IMR-90 (cell line): ENCODE measurements around the gene LPO. TPM values are rescaled to one million over a fixed set of nuclear protein-coding genes. Genes with fewer than 3 reads are reported as not detected.

Source experiments
- ATAC-seq: fragments of 200-7000 bp; cut with Tn5 transposase; 2 replicates; pipeline ENCODE4 v1.9.1; 2020; ENCODE audit warnings: low read depth, mild to moderate bottlenecking, moderate library complexity
- BruUV-seq: library from RNA; stranded (reverse); fragments of 400-500 nt; replicated peaks from 2 replicates; lab custom pipeline; 2021; lab: Mats Ljungman, UMichigan
- CTCF ChIA-PET: fragments of 300-600 bp; formaldehyde crosslinking; extraction: SDS; loops from one replicate; lab custom pipeline; 2021; ENCODE audit warnings: antibody characterized with exemption; lab: Yijun Ruan, JAX
- POLR2A ChIA-PET: fragments of 300-600 bp; sonication (Branson Sonifier 250); formaldehyde crosslinking; loops from one replicate; lab custom pipeline; 2022; ENCODE audit warnings: antibody characterized with exemption; ENCODE audit not compliant: unreplicated experiment; lab: Charles Lee
- DNase-seq: peaks from one replicate; pipeline ENCODE4 v3.0.0; 2013
- H2AFZ ChIP-seq: replicated peaks from 2 replicates; pipeline ENCODE3; 2013; ENCODE audit warnings: low read length, mild to moderate bottlenecking; ENCODE audit not compliant: poor library complexity
- H2AK5ac ChIP-seq: 2 replicates; pipeline ENCODE4 v1.6.1; 2013; ENCODE audit warnings: low read depth, low read length, inconsistent platforms
- H2AK9ac ChIP-seq: replicated peaks from 2 replicates; pipeline ENCODE3; 2013; ENCODE audit warnings: mild to moderate bottlenecking, low read depth, low read length, moderate library complexity; ENCODE audit not compliant: poor library complexity
- H2BK120ac ChIP-seq: 2 replicates; pipeline ENCODE4 v1.6.1; 2013; ENCODE audit warnings: low read depth, low read length, inconsistent platforms
- H2BK15ac ChIP-seq: 3 replicates; pipeline ENCODE4 v1.6.1; 2013; ENCODE audit warnings: low read depth, low read length, inconsistent platforms
- H2BK20ac ChIP-seq: 2 replicates; pipeline ENCODE4 v1.6.1; 2013; ENCODE audit warnings: low read depth, mild to moderate bottlenecking, inconsistent platforms, low read length, moderate library complexity
- H2BK5ac ChIP-seq: 2 replicates; pipeline ENCODE4 v1.6.1; 2013; ENCODE audit warnings: mild to moderate bottlenecking, low read depth, low read length, inconsistent platforms; ENCODE audit not compliant: poor library complexity, severe bottlenecking
- H3K14ac ChIP-seq: replicated peaks from 2 replicates; pipeline ENCODE4 v1.6.1; 2013; ENCODE audit warnings: low read depth, low read length, inconsistent platforms
- H3K18ac ChIP-seq: 2 replicates; pipeline ENCODE4 v1.6.1; 2013; ENCODE audit warnings: low read depth, low read length, control low read depth
- H3K23ac ChIP-seq: 2 replicates; pipeline ENCODE4 v1.6.1; 2013; ENCODE audit warnings: low read depth, low read length, inconsistent platforms
- H3K27ac ChIP-seq: 2 replicates; pipeline ENCODE4 v1.5.1; 2013; ENCODE audit warnings: mild to moderate bottlenecking, control low read depth, low read length; ENCODE audit not compliant: insufficient read depth
- H3K27me3 ChIP-seq: 2 replicates; pipeline ENCODE4 v1.6.1; 2013; ENCODE audit warnings: low read length; ENCODE audit not compliant: control insufficient read depth, insufficient read depth
- H3K36me3 ChIP-seq: 2 replicates; pipeline ENCODE4 v1.6.1; 2013; ENCODE audit warnings: low read length, mixed read lengths; ENCODE audit not compliant: control insufficient read depth, insufficient read depth
- H3K4ac ChIP-seq: 2 replicates; pipeline ENCODE4 v1.6.1; 2013; ENCODE audit warnings: low read depth, low read length, inconsistent platforms
- H3K4me1 ChIP-seq: 2 replicates; pipeline ENCODE4 v1.6.1; 2013; ENCODE audit warnings: low read length, mixed read lengths; ENCODE audit not compliant: control insufficient read depth, insufficient read depth
- H3K4me2 ChIP-seq: 2 replicates; pipeline ENCODE4 v1.6.1; 2013; ENCODE audit warnings: low read depth, mild to moderate bottlenecking, control low read depth, low read length, moderate library complexity
- H3K4me3 ChIP-seq: 2 replicates; pipeline ENCODE4 v1.5.1; 2013; ENCODE audit warnings: low read depth, mild to moderate bottlenecking, control low read depth, low read length, moderate library complexity; ENCODE audit not compliant: insufficient read depth
- H3K56ac ChIP-seq: 2 replicates; pipeline ENCODE4 v1.6.1; 2013; ENCODE audit warnings: low read length, inconsistent platforms; ENCODE audit not compliant: insufficient read depth; ENCODE audit errors: extremely low read depth
- H3K79me1 ChIP-seq, 2 experiments: 2 replicates each; pipeline ENCODE4 v1.6.1; 2013; ENCODE audit warnings: low read length in 2 of 2, inconsistent platforms in 1 of 2, low read depth in 1 of 2
- H3K9ac ChIP-seq: 2 replicates; pipeline ENCODE4 v1.6.1; 2013; ENCODE audit warnings: low read depth, low read length, control low read depth
- H3K9me1 ChIP-seq: 2 replicates; pipeline ENCODE4 v1.6.1; 2013; ENCODE audit warnings: low read length, inconsistent platforms; ENCODE audit not compliant: insufficient read depth
- H3K9me3 ChIP-seq: 2 replicates; pipeline ENCODE4 v1.6.1; 2013; ENCODE audit warnings: low read length; ENCODE audit not compliant: control insufficient read depth, insufficient read depth
- H4K20me1 ChIP-seq: 2 replicates; pipeline ENCODE4 v1.6.1; 2013; ENCODE audit warnings: low read length, inconsistent platforms; ENCODE audit not compliant: insufficient read depth
- H4K5ac ChIP-seq: 2 replicates; pipeline ENCODE4 v1.6.1; 2013; ENCODE audit warnings: mild to moderate bottlenecking, low read depth, low read length, control low read depth
- H4K8ac ChIP-seq, 2 experiments: 2 replicates each; pipeline ENCODE4 v1.6.1; 2013; ENCODE audit warnings: low read depth in 2 of 2, low read length in 2 of 2, control low read depth in 1 of 2, inconsistent platforms in 1 of 2
- H4K91ac ChIP-seq: 2 replicates; pipeline ENCODE4 v1.6.1; 2013; ENCODE audit warnings: low read depth, low read length, inconsistent platforms; ENCODE audit not compliant: insufficient read depth
- FOS ChIP-seq: fragments of 150-350 bp; IDR thresholded peaks from 2 replicates; pipeline ENCODE4 v1.6.1; 2016; ENCODE audit warnings: low read depth, low read length
- MAZ ChIP-seq: IDR thresholded peaks from 2 replicates; pipeline ENCODE4 v1.6.1; 2012; ENCODE audit warnings: low read depth, mild to moderate bottlenecking, low read length, improper control_type of control experiment, moderate library complexity, borderline replicate concordance
- MXI1 ChIP-seq: IDR thresholded peaks from 2 replicates; pipeline ENCODE4 v1.6.1; 2012; ENCODE audit warnings: low read depth, mild to moderate bottlenecking, low read length, moderate library complexity, borderline replicate concordance
- RAD21 ChIP-seq: IDR thresholded peaks from 2 replicates; pipeline ENCODE4 v1.6.1; 2012; ENCODE audit warnings: low read length, improper control_type of control experiment
- SMC3 ChIP-seq: fragments of 150-350 bp; IDR thresholded peaks from 2 replicates; pipeline ENCODE4 v1.6.1; 2016; ENCODE audit warnings: low read depth, mild to moderate bottlenecking, antibody characterized with exemption, low read length, moderate library complexity
- WGBS, 2 experiments: methylation state at CpG; one replicate each; pipeline versions ENCODE4 v1.1.5 to v1.1.7; 2013; ENCODE audit warnings: missing lambda C conversion rate in 2 of 2; ENCODE audit not compliant: insufficient read length in 1 of 2; ENCODE audit errors: extremely low coverage in 2 of 2; 5-methylcytosine and 5-hydroxymethylcytosine counted together
- dilution Hi-C: fragments of 300-500 bp; cut with HindIII; formaldehyde crosslinking; loops from one replicate; pipeline ENCODE4 v1.14.3; 2018; ENCODE audit warnings: low sequenced_read_pairs; ENCODE audit not compliant: unreplicated experiment
- in situ Hi-C: fragments of 300-500 bp; cut with MboI; formaldehyde crosslinking; loops from 3 replicates; pipeline ENCODE4 v1.14.3; 2019; ENCODE audit warnings: low sequenced_read_pairs, inconsistent platforms, mixed read lengths
- intact Hi-C: fragments of 100-400 bp; cut with micrococcal nuclease; formaldehyde crosslinking; loops from 2 replicates; pipeline ENCODE4 v1.10.0; 2022
- polyA plus RNA-seq, 3 experiments: library from polyadenylated mRNA; depleted of rRNA; stranded (reverse); fragments of >200 nt; gene quantifications; 2 replicates each; pipeline ENCODE4 v1.2.3, GENCODE V29; 2012; ENCODE audit warnings: low replicate concordance in 1 of 3
- total RNA-seq: library from RNA; depleted of rRNA; stranded (reverse); fragments of >200 nt; gene quantifications from 2 replicates; pipeline ENCODE4 v1.2.3, GENCODE V29; 2012
- TF ChIP-seq, protein P1 (sequence below): conservative IDR thresholded peaks from 2 replicates; pipeline ENCODE4 v1.5.1; 2012; ENCODE audit warnings: mild to moderate bottlenecking, low read depth, low read length, improper control_type of control experiment

The LPO gene
- total and polyA plus RNA-seq, 2 of the 4 experiments (the other 2 are of a cell fraction) = not detected

DNA sequence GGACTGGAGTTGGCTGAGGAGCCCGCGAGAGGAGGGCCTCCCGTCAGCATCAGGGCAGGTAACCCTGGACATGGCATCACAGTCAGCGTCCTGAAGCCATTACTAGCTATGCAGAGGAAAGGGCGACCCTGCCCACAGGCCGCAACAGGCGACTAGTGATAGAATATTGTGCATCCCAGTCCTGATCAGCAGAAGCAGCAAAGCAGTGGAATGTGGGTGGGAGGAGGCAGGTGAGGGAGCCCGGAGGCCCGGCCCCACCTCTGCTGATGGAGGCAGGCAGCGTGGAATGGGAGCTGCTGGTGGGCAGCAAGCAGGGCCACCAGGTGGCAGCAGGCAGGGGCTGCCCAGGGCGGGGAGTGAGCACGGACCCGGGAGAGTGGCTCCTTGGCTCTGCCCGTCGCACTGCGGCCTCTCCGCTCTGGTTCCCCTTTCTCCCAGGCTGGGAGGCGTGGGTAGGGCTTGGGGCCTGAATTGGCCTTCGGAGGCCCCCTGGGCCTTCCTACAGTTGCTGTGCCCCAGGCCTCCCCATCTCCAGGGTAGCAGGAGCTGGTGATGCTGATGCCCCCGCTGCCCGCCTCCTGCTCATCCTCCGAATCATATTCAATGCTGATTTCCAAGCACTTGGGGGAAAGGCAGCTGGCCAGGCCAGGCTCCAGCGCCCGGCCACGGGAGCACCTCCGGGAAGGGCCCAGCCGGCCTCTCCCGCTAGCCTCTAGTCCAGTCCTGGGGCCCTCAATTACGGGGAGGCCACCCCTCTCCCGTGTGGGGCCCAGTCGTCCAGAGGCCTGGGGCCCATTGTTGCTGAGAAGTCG is 70.0 kb downstream of the LPO start:
- no peak overlapping the region for H4K8ac ChIP-seq
- H3K9me3 ChIP-seq = no peaks in the 10 kb centered on the region
- no peak overlapping the region for H3K9ac ChIP-seq
- BruUV-seq = no TSS peak
- 67% methylated on average over 22 of the region's 32 CpGs; no CpG with 5 or more reads in 1 of the 2 experiments for WGBS, 2 experiments
- H3K9me1 ChIP-seq = no peaks in the 10 kb centered on the region
- ChIA-PET POLR2A (no interaction called here), CTCF (no interaction called here)
- no peak overlapping the region for H2BK120ac ChIP-seq
- H2AK5ac ChIP-seq = no peak overlapping the region
- no peak for TF ChIP-seq FOS
- peak; percentile 22; the same call in 1 of the 2 replicates for TF ChIP-seq SMC3
- no peak for TF ChIP-seq RAD21
- TF ChIP-seq, protein P1, sequence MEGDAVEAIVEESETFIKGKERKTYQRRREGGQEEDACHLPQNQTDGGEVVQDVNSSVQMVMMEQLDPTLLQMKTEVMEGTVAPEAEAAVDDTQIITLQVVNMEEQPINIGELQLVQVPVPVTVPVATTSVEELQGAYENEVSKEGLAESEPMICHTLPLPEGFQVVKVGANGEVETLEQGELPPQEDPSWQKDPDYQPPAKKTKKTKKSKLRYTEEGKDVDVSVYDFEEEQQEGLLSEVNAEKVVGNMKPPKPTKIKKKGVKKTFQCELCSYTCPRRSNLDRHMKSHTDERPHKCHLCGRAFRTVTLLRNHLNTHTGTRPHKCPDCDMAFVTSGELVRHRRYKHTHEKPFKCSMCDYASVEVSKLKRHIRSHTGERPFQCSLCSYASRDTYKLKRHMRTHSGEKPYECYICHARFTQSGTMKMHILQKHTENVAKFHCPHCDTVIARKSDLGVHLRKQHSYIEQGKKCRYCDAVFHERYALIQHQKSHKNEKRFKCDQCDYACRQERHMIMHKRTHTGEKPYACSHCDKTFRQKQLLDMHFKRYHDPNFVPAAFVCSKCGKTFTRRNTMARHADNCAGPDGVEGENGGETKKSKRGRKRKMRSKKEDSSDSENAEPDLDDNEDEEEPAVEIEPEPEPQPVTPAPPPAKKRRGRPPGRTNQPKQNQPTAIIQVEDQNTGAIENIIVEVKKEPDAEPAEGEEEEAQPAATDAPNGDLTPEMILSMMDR = peak; percentile 20; the same call in 1 of the 2 replicates
- no peak for TF ChIP-seq MAZ
- no peak for TF ChIP-seq MXI1
- H3K27ac ChIP-seq = no peak overlapping the region
- no peak overlapping the region for H3K23ac ChIP-seq
- in situ Hi-C loops (no loop called here), intact Hi-C loops (no loop called here), dilution Hi-C loops (no loop called here)
- no peak overlapping the region for H3K4ac ChIP-seq
- H2BK20ac ChIP-seq = no peak overlapping the region
- H2BK15ac ChIP-seq = no peak overlapping the region
- H4K5ac ChIP-seq = no peak overlapping the region
- H3K36me3 ChIP-seq = no peaks in the 10 kb centered on the region
- no peaks in the 10 kb centered on the region for H3K4me1 ChIP-seq
- DNase-seq = no peak
- no peak overlapping the region for H3K4me3 ChIP-seq
- no peak overlapping the region for H4K91ac ChIP-seq
- no peak for ATAC-seq
- H3K56ac ChIP-seq = no peak overlapping the region
- H3K79me1 ChIP-seq = no peaks in the 10 kb centered on the region
- H3K18ac ChIP-seq = no peak overlapping the region
- H2AK9ac ChIP-seq = peak overlapping the region; percentile 55
- no peaks in the 10 kb centered on the region; the same call in 1 of the 2 replicates for H4K20me1 ChIP-seq
- H3K27me3 ChIP-seq = peaks cover 2% of the 10 kb centered on the region; the same call in 1 of the 2 replicates
- H3K14ac ChIP-seq = no peak overlapping the region
- no peak overlapping the region for H3K4me2 ChIP-seq
- H2AFZ ChIP-seq = peak overlapping the region; percentile 14
- H2BK5ac ChIP-seq = no peak overlapping the region
